ENCODE measurements around the gene KHSRP.

The KHSRP gene

DNA sequence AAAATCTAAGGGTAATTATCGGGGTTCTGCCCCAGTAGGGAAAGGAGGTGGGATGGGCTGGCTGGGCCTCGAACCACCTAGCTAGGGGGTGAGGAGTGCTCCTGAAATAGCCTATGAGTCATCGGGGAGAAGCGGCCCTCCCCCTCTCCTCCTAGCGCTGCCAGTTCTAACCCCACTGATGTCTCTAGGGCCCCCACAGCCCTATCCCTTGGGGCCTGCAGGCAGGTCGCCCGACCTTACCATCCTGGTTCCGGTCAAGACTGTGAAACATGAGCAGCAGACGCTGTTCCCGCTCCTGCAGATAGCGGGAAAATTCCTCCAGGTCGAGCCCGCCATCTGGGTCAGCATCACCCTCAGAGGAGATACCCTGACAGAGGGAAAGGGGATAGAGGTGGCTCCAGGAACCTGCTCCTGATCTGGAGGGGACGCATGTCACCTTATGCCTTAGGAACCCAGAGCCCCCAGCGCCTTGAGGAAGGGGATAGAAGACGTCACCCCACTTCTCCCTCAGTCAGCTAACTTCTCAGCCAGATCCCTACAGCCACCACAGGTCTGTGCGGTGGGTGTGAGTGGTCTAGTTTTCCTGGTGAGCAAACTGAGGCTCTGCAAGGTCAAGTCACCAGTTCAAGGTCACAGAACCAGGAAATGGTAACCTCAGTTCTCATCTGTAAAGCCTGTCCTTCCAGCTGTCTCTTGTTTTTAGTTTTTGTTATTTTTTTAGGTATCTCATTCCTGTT, 33.5 kb upstream of the KHSRP start:
- Histone ChIP-seq H3K9me3 (ENCODE audit: severe bottlenecking) (no peaks in the 10 kb centered on the region), H3K36me3 (ENCODE audit: low read depth) (peaks cover 13% of the 10 kb centered on the region), H3K4me1 (ENCODE audit: insufficient read depth, poor library complexity, severe bottlenecking) (no peaks in the 10 kb centered on the region), H3K4me3 (ENCODE audit: severe bottlenecking) (no peak overlapping the region), H3K27me3 (ENCODE audit: insufficient read depth, poor library complexity, severe bottlenecking) (no peaks in the 10 kb centered on the region), H3K27ac (ENCODE audit: poor library complexity, severe bottlenecking) (no peak overlapping the region)
- DNase-seq (ENCODE audit: low spot score) = no peak
- ATAC-seq (ENCODE audit: low read depth) = no peak
- TF ChIP-seq, protein P1, sequence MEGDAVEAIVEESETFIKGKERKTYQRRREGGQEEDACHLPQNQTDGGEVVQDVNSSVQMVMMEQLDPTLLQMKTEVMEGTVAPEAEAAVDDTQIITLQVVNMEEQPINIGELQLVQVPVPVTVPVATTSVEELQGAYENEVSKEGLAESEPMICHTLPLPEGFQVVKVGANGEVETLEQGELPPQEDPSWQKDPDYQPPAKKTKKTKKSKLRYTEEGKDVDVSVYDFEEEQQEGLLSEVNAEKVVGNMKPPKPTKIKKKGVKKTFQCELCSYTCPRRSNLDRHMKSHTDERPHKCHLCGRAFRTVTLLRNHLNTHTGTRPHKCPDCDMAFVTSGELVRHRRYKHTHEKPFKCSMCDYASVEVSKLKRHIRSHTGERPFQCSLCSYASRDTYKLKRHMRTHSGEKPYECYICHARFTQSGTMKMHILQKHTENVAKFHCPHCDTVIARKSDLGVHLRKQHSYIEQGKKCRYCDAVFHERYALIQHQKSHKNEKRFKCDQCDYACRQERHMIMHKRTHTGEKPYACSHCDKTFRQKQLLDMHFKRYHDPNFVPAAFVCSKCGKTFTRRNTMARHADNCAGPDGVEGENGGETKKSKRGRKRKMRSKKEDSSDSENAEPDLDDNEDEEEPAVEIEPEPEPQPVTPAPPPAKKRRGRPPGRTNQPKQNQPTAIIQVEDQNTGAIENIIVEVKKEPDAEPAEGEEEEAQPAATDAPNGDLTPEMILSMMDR (IDR thresholded peaks at IDR 0.05; ENCODE audit: poor library complexity, severe bottlenecking) = no peak

DNA sequence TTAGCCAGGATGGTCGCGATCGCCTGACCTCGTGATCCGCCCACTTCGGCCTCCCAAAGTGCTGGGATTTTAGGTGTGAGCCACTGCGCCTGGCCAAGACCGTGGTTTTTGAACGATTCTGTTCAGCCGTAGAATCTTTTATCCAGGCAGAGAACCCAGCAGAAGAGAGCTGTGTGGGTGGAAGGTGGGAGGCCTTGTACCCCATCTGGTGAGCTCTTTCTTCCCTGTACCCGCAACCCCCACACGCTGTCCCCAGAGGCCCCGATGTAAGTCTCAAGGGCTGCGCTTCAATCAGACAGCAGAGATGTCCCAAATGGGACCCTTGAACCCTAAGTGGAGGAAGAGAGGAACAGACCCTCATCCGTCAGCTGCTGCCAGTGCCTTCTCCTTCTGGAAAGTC, 31.3 kb upstream of the KHSRP start:
- no peaks in the 10 kb centered on the region for H3K4me1 ChIP-seq (ENCODE audit: insufficient read depth, poor library complexity, severe bottlenecking)
- H3K27ac ChIP-seq (ENCODE audit: poor library complexity, severe bottlenecking) = no peak overlapping the region
- DNase-seq (ENCODE audit: low spot score) (no peak), ATAC-seq (ENCODE audit: low read depth) (no peak)
- TF ChIP-seq, protein P1 (IDR thresholded peaks at IDR 0.05; ENCODE audit: poor library complexity, severe bottlenecking) = no peak
- H3K4me3 ChIP-seq (ENCODE audit: severe bottlenecking) = no peak overlapping the region
- no peaks in the 10 kb centered on the region for H3K27me3 ChIP-seq (ENCODE audit: insufficient read depth, poor library complexity, severe bottlenecking)
- peaks cover 13% of the 10 kb centered on the region for H3K36me3 ChIP-seq (ENCODE audit: low read depth)
- H3K9me3 ChIP-seq (ENCODE audit: severe bottlenecking) = no peaks in the 10 kb centered on the region

DNA sequence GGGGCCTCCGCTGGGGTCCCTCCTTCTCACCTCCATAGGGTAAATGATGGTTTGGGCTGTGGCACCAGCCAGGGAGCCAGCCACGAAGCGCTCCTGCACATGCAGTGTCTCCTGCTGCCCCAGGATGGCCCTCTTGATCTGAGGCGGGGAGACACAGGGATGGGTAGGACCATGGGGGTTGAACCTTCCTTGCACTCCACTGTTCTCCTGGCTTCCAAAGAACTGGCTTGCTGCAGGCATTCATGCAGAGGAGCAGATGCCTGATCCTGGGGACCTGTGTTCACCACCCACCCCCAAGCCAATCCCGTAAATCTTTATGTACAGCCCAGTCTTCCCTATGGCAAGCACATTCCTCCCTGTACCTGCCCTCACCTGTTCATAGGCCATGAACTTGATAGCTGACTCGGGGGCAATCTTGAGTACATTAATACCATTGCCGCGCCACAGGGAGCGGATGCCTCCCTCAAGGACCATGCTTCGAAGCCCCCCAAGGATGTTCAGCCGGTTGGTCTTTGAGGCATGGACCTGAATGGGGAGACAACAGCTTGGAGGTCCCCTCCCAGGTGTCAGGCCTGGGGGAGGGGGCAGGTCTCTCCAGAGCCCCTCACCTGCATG, 29.4 kb upstream of the KHSRP start:
- no peaks in the 10 kb centered on the region for H3K9me3 ChIP-seq (ENCODE audit: severe bottlenecking)
- TF ChIP-seq, protein P1 (IDR thresholded peaks at IDR 0.05; ENCODE audit: poor library complexity, severe bottlenecking) = no peak
- H3K27me3 ChIP-seq (ENCODE audit: insufficient read depth, poor library complexity, severe bottlenecking) = no peaks in the 10 kb centered on the region
- peaks cover 13% of the 10 kb centered on the region for H3K36me3 ChIP-seq (ENCODE audit: low read depth)
- H3K4me3 ChIP-seq (ENCODE audit: severe bottlenecking) = no peak overlapping the region
- no peak for ATAC-seq (ENCODE audit: low read depth)
- no peak overlapping the region for H3K27ac ChIP-seq (ENCODE audit: poor library complexity, severe bottlenecking)
- H3K4me1 ChIP-seq (ENCODE audit: insufficient read depth, poor library complexity, severe bottlenecking) = no peaks in the 10 kb centered on the region
- DNase-seq (ENCODE audit: low spot score) = no peak

DNA sequence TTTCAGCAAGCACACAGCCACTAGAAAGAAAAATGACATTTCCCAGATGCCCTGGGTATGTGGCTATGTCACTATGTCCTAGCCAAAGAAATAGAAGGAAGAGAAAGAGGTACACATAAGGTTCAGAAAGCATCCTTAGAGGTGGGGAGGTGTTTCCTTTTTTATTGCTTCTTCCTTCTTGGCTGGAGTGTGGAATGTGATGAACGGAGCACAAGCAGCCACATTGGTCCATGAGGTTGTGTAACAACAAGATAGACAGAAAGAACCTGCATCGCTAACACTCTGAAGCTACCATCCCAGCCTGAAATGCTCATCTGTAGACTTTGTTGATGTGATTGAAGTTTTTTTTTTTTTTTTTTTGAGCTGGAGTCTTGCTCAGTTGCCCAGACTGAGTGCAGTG, 28.3 kb upstream of the KHSRP start:
- TF ChIP-seq, protein P1 (IDR thresholded peaks at IDR 0.05; ENCODE audit: poor library complexity, severe bottlenecking) = no peak
- peaks cover 13% of the 10 kb centered on the region for H3K36me3 ChIP-seq (ENCODE audit: low read depth)
- no peak for ATAC-seq (ENCODE audit: low read depth)
- H3K27ac ChIP-seq (ENCODE audit: poor library complexity, severe bottlenecking) = no peak overlapping the region
- no peaks in the 10 kb centered on the region for H3K27me3 ChIP-seq (ENCODE audit: insufficient read depth, poor library complexity, severe bottlenecking)
- DNase-seq (ENCODE audit: low spot score) = no peak
- H3K4me3 ChIP-seq (ENCODE audit: severe bottlenecking) = no peak overlapping the region
- H3K4me1 ChIP-seq (ENCODE audit: insufficient read depth, poor library complexity, severe bottlenecking) = no peaks in the 10 kb centered on the region
- H3K9me3 ChIP-seq (ENCODE audit: severe bottlenecking) = no peaks in the 10 kb centered on the region

DNA sequence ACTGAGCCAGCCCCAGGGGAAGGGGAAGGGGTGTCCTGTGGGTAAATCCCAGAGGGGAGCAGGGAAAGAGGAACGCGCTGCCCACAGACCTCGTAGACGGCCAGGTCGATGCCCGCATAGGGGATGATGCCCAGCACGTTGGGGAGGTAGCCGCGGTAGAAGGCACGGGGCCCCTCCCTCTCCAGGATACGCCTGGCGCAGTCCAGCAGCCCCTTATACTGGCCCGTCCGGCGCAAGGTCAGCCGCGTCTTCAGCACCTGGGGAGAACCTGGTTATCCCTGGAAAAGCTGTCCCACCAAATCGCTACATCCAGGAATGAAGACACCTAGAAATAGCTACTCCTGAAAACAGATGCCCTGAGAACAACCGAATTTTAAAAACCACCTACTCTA, 27.6 kb upstream of the KHSRP start:
- ATAC-seq (ENCODE audit: low read depth) (no peak), DNase-seq (ENCODE audit: low spot score) (no peak)
- Histone ChIP-seq H3K36me3 (ENCODE audit: low read depth) (peaks cover 13% of the 10 kb centered on the region), H3K27ac (ENCODE audit: poor library complexity, severe bottlenecking) (no peak overlapping the region), H3K4me3 (ENCODE audit: severe bottlenecking) (no peak overlapping the region), H3K9me3 (ENCODE audit: severe bottlenecking) (no peaks in the 10 kb centered on the region), H3K27me3 (ENCODE audit: insufficient read depth, poor library complexity, severe bottlenecking) (no peaks in the 10 kb centered on the region), H3K4me1 (ENCODE audit: insufficient read depth, poor library complexity, severe bottlenecking) (no peaks in the 10 kb centered on the region)
- TF ChIP-seq, protein P1 (IDR thresholded peaks at IDR 0.05; ENCODE audit: poor library complexity, severe bottlenecking) = no peak

All from RWPE2 (cell line).